Pancreas (tissue), 10 donors: ENCODE results near the gene MYDGF. TPM values are rescaled to one million over a fixed set of nuclear protein-coding genes. Genes with fewer than 3 reads are reported as not detected.
"Not testable (repeated sequence)": the region's sequence is repeated elsewhere in the genome, so short reads cannot be mapped to it uniquely, and the experiment has no call there.

ENCODE experiments used
- ATAC-seq, 4 donors: fragments of 200-7000 bp; cut with Tn5 transposase; one replicate each; pipeline versions ENCODE4 v1.8.0 to v1.9.1; 2020; ENCODE audit warnings: mild to moderate bottlenecking in 4 of 4, moderate library complexity in 4 of 4
- DNase-seq, 6 donors: peaks; one replicate each; pipeline ENCODE4 v3.0.0-alpha.2; 2020
- FAIRE-seq: peaks from 2 replicates; lab custom pipeline; 2012; peaks lifted over from hg19 to GRCh38; lab: Jason Lieb, UNC
- H3K27ac ChIP-seq, 4 donors: fragments of 200-600 bp; sonication (generic); 1 replicate in 3 of 4; 2 replicates in 1 of 4; pipeline versions ENCODE4 v1.5.0 to v1.8.0; 2020
- H3K27me3 ChIP-seq, 4 donors: fragments of 200-600 bp; one replicate each; pipeline ENCODE4 v1.8.0; 2021
- H3K36me3 ChIP-seq, 3 donors: fragments of 200-600 bp; sonication (generic) in 1 of 3; one replicate each; pipeline versions ENCODE4 v1.5.0 to v1.8.0; 2020 to 2021
- H3K4me1 ChIP-seq, 3 donors: fragments of 200-600 bp; one replicate each; pipeline ENCODE4 v1.8.0; 2021
- H3K4me3 ChIP-seq, 4 donors: fragments of 200-600 bp; sonication (generic) in 2 of 4; one replicate each; pipeline versions ENCODE4 v1.5.0 to v1.8.0; 2020 to 2021
- H3K9me3 ChIP-seq, 4 donors: fragments of 200-600 bp; one replicate each; pipeline ENCODE4 v1.8.0; 2021
- CTCF ChIP-seq, 4 donors: fragments of 200-600 bp; sonication (generic) in 3 of 4; IDR thresholded peaks; one replicate each; pipeline versions ENCODE4 v1.5.0 to v1.8.0; 2021; ENCODE audit warnings: antibody characterized with exemption in 4 of 4
- WGBS, 2 donors: extraction: QIAGEN DNeasy Blood & Tissue Kit; methylation state at CpG; one replicate each; pipeline ENCODE4 v1.1.7; 2013; 5-methylcytosine and 5-hydroxymethylcytosine counted together
- intact Hi-C, 3 donors: fragments of 100-400 bp; cut with DNase I; formaldehyde crosslinking; loops; one replicate each; pipeline versions ENCODE4 v1.11.1 to v1.14.2; 2022
- polyA plus RNA-seq, 2 donors: library from polyadenylated mRNA; stranded (reverse); fragments of 200-250 nt; gene quantifications; one replicate each; pipeline ENCODE4 v1.2.3, GENCODE V29; 2013
- total RNA-seq, 6 donors: library from RNA; stranded (reverse); fragmentation: NEBNext Ultra II Directional in 4 of 6; extraction: Animal tissue kit (Norgen Biotek cat#: 25700) in 4 of 6; gene quantifications; one replicate each; pipeline versions ENCODE4 v1.2.1 to v1.2.4, GENCODE V29; 2021 to 2023
- donor health status: healthy with polysubstance abuse.
- donor health status: DM: no; HTN: no; CAD: no; lungs with moderate emphysema.
- donor health status: DM: no; HTN: no; CAD: no.
- donor health status: control.
- donor health status: control.
- donor health status: Bipolar disorder and iron deficiency.
- donor health status: DM: yes; HTN: yes; CAD: no.
- donor health status: DM: no; HTN: no; CAD: no.
- donor health status: DM: no; HTN: no; CAD: no.
- donor health status: DM: yes; HTN: yes; CAD: no.

The MYDGF gene
- total and polyA plus RNA-seq, 8 donors, result 50.3 to 102 (median 66.4) TPM

- H3K4me1 ChIP-seq, result peaks cover 5 to 18% (median 9%) of the 10 kb centered on the region in 3 donors
- H3K27ac ChIP-seq, result peak overlapping the region; percentile 30 to 63 (median 42)
- ATAC-seq (peak; percentile 55 to 80 (median 72)), FAIRE-seq (no peak), DNase-seq (peak in 5 of 6 donors; percentile 49 to 62 (median 56))
- WGBS, 2 donors, result 22 to 25% methylated on average over 28 of the region's 28 CpGs
- no peak for TF ChIP-seq CTCF (IDR thresholded peaks at IDR 0.05)
- no peak overlapping the region for H3K4me3 ChIP-seq
- H3K9me3 ChIP-seq, result no peaks in the 10 kb centered on the region
- intact Hi-C loops, result no loop called here
- peaks cover 0 to 30% (median 28%) of the 10 kb centered on the region in 3 donors for H3K36me3 ChIP-seq
- no peaks in the 10 kb centered on the region for H3K27me3 ChIP-seq
Measured at GRCh38 chr19:4715529-4716221, 45.5 kb upstream of the MYDGF start.

- H3K9me3 ChIP-seq, H3K4me3 ChIP-seq, FAIRE-seq, intact Hi-C loops, H3K27me3 ChIP-seq: not testable (repeated sequence)
- 25 to 32% methylated on average over 6 of the region's 6 CpGs for WGBS, 2 donors
- DNase-seq (peak in 1 of 6 donors; percentile 47), ATAC-seq (peak; percentile 48 to 66 (median 59))
- Histone ChIP-seq H3K27ac (peak overlapping the region; percentile 30 to 63 (median 42)), H3K36me3 (peaks cover 0 to 30% (median 23%) of the 10 kb centered on the region in 3 donors), H3K4me1 (peaks cover 9 to 22% (median 10%) of the 10 kb centered on the region in 3 donors)
Measured at GRCh38 chr19:4715178-4715528, 45.0 kb upstream of the MYDGF start.

GRCh38 chr19:4714016-4714415 lies 43.9 kb upstream of the MYDGF start:
- ATAC-seq (no peak), FAIRE-seq (no peak), DNase-seq (peak in 1 of 6 donors; percentile 31)
- Histone ChIP-seq H3K36me3 (peaks cover 0 to 26% (median 22%) of the 10 kb centered on the region in 3 donors), H3K27me3 (no peaks in the 10 kb centered on the region), H3K4me3 (no peak overlapping the region), H3K4me1 (peaks cover 9 to 26% (median 13%) of the 10 kb centered on the region in 3 donors), H3K9me3 (no peaks in the 10 kb centered on the region), H3K27ac (peak overlapping the region in 1 of 4 donors; percentile 12)
- WGBS, 2 donors, result 95 to 97% methylated on average over 27 of the region's 27 CpGs
- TF ChIP-seq CTCF (IDR thresholded peaks at IDR 0.05), result no peak
- intact Hi-C loops, result no loop called here

- DNase-seq, result peak in 4 of 6 donors; percentile 37 to 75 (median 42)
- Histone ChIP-seq H3K27me3 (no peaks in the 10 kb centered on the region), H3K27ac (peak overlapping the region in 1 of 4 donors; percentile 19), H3K4me1 (peaks cover 11 to 27% (median 13%) of the 10 kb centered on the region in 3 donors), H3K36me3 (peaks cover 0 to 22% (median 21%) of the 10 kb centered on the region in 3 donors), H3K9me3 (no peaks in the 10 kb centered on the region), H3K4me3 (no peak overlapping the region)
- 84 to 87% methylated on average over 32 of the region's 32 CpGs for WGBS, 2 donors
- intact Hi-C loops, result no loop called here
- TF ChIP-seq CTCF (IDR thresholded peaks at IDR 0.05), result no peak
- FAIRE-seq, result no peak
- ATAC-seq, result peak in 3 of 4 donors; percentile 15 to 50 (median 25)
Measured at GRCh38 chr19:4713384-4713951, 43.3 kb upstream of the MYDGF start.

- Histone ChIP-seq H3K9me3 (no peaks in the 10 kb centered on the region), H3K27ac (peak overlapping the region in 1 of 4 donors; percentile 19), H3K4me3 (no peak overlapping the region), H3K4me1 (peaks cover 18 to 34% (median 19%) of the 10 kb centered on the region in 3 donors), H3K27me3 (no peaks in the 10 kb centered on the region), H3K36me3 (peaks cover 0 to 22% (median 16%) of the 10 kb centered on the region in 3 donors)
- TF ChIP-seq CTCF (IDR thresholded peaks at IDR 0.05), result no peak
- FAIRE-seq (no peak), ATAC-seq (no peak), DNase-seq (peak in 2 of 6 donors; percentile 24 to 52)
- 93% methylated on average over 14 of the region's 14 CpGs for WGBS, 2 donors
- intact Hi-C loops, result no loop called here
Measured at GRCh38 chr19:4712771-4713170, 42.6 kb upstream of the MYDGF start.
